GM11168 (cell line): Measurements from ENCODE around the gene ADAMTS2.

ENCODE experiments used
- in situ Hi-C: fragments of 300-500 bp; cut with MboI; formaldehyde crosslinking; loops from one replicate; pipeline ENCODE4 v1.12.0; 2022; ENCODE audit warnings: low sequenced_read_pairs; ENCODE audit not compliant: unreplicated experiment

The ADAMTS2 gene

DNA sequence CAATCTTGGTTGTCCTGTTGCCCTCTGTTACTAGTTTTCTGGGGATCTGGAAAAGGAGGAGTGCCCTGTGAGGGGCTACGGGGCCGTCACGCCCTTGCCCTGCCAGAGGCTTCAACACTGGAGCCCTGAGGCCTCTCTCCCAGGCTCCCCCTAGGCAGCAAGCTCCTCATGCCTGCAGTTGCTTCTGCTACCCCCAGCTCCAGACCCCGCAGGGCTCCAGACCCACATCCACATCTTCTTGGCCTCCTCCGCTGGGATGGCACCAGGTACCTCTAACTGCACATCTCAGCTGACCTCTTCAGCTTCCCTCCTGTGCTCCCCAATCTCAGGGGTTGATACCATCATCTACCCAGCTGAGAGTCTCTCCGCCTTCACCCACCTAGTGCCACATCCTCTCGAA lies 169.1 kb downstream of the ADAMTS2 start:
- in situ Hi-C loops: loop anchor here (25.0 kb wide), 1 partner anchor 311 kb away; no protein-coding TSS in a partner anchor

DNA sequence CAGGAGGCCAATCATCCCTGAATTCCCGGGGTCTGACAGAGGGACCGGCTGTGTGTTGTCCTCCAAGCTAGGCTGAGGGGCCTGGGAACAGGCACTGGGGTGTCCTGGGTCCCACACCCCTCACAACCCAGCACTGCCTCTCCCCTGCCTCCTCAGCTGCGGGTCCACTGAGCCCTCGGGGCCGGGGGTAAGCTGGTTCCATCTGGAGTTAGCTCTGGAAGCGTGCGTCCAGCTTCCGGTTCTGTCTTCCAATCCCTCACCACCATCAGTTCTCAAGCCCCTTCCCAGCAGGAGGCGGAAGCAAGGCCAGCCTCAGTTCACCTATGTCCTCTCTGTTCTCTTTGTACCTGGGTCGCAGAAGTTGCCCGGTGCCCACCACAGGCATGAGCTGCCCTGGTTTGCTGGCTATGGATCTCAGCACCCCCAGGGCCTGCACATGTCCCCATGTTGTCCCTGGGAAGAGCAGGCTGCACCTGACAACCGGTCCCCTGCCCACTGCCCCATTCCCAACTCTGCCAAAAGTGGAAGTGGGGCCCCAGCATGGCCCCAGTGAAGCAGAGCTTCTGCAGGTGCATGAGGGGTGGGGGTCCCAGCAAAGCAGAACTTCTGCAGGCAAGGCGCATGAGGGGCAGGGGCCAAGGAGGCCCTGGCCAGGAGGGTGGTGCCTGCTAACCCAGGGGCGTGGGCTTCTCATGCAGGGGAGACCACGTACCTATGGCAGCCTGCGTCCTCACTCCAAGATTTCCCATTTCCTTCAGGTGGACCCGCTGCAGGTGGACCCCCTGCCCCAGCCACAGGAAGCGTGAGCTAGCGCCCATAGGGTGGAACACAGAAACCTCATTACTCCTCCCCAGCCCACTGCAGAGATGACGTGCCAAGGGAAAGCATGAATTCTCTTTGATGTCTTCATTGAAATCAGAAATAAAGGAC lies 173.2 kb downstream of the ADAMTS2 start:
- in situ Hi-C loops: no loop called here

DNA sequence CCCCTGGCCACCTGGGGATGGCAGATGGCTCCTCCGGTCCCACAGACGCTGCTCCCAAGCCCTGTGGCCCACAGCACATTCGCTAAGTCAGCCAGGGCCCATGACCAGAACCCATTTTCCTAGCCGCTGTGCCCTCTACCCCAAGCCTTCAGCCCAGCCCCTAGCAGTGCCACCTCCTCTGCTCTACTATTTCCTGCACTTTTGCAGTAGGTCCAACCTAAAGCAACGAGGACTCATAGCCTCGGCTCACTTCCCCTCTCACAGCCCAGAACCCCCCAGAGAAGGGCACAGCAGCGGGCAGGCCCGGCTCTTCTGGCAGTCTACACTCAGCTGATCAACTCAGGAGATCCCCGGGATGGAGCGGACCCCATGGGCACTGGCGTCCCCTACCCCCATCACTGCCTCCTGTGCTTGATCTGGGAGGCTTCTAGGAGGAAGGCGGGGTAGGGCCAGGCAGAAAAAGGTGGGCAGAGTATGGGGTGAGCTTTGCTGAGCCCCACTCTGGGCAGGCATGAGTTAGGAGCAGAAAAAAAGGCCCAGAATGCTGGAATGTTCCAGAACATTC lies 173.9 kb downstream of the ADAMTS2 start:
- in situ Hi-C loops: no loop called here

DNA sequence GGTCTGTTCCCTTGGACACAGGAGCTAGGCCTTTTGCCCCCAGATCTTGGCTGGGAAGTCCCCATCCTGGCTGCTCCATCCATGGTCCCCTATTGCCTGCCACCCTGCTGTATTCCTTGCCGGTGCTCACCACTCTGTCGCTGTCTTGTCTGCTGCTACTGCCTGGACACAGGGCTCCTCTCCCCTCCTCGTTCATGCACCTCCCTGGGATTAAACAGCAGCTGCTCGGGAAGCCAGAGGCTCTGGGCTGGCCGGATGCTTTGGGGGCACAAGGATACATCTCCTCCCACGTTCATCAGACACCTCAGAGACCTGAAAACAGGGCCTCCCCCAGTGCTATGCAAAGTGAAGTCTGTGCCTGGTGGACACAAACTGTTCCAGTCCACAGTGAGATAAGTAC lies 174.7 kb downstream of the ADAMTS2 start:
- in situ Hi-C loops: no loop called here

DNA sequence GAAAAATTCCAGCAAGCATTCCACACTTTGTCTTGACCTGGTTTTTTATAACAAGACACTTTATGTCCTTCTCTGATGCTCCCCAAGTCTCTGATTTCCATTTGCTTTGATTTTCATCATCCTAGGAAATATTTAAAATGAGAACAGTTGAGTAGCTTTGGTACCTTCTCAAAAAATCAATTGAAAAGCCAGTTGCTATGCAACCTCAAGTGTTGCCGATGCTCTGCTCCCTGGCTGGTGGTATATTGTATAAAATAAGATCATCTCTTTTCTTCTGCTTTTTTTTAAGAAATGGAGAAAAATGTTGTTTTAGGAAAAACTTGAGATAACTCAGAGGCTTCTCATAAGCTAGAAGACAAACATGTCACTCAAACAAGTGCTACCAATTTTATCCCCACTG lies 175.4 kb downstream of the ADAMTS2 start:
- in situ Hi-C loops: no loop called here

DNA sequence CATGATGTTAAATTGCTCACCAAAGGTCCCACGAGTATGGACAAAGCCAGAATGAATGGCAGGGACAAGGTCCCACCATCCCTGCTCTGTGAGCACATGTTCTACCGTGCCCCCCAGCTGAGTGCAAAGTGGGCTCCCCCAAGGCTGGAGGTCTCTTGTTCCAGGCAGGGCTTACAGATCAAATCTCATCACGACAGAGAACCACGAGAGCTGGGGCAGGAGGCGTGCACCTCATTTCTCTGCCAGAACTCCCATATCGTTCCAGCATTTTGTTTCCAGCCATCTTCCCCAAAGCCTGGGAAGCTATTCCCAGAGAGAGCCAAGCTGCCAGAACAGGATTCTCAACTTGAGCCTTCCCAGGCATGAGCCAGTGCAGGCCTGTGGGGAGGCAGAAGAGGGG lies 176.6 kb downstream of the ADAMTS2 start:
- in situ Hi-C loops: no loop called here

DNA sequence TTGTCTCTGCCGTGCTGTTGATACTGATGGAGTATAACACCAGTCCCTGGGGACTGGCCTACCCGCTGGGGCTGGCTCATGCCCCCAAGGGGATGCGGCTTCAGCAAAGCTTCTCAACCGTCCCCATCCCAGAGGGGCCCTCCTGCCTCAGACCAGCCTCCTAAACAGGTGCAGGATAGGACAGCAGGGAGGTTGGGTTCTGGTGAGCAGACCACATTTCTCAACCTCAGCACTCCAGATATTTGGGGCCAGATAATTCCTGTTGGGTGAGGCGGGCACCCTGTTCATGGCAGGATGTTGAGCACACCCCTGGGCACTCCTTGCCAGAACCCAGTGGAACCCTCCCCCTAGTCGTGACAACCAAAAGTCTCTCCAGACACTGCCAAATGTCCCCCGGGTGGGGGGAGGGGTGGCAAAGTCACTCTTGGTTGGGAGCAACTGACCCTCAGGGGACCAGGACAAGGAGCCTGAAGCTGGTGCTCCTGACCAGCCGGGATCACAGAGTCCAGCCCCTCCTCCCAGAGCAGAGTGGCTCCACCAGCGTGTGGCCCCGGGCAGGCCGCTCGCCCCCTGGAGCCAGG lies 177.3 kb downstream of the ADAMTS2 start:
- in situ Hi-C loops: no loop called here

DNA sequence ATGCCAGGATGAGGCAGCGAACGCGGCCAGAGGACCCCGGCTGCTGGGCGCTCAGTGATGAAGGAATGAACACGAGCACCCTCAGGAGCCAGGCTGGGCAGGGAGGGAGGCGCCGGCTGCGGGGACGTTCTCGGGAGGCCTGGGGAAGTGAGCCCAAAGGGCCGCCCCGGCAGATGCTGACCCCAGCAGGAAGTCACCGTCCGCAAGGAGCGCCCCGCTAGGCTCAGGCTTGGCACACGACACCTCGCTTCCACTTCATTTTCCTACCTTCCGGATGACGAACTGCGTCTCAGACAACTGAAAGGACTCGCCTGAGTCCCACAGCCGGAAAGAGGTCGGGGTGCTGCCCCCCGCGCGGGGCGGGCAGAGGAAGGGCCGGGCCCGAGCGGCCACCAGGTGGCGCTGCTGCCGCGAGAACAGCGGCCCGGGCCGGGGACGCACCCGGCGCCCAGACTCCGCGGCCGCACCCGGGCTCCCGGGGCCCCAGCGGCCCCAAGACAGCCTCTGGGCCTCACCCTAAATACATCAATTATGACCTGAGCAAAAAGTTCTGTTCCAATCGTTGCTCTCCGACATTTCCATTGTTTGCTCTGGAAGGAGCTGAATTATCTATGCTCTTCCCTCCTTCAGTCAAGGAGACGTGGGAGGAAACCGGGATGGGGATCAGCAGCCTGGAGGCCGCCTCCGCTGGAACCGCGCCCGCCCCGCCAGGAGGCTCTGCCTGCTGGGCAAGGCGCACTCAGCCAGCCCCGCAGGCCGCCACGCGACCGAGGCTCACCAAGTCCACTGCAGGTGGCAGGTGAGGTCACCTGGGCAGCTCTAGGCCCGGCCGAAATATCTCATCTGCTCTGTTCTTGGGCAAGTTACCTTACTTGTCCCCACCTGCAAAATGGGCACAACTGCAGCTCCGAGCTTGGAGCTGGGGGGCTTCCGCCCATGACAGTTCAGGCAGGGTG lies 178.1 kb downstream of the ADAMTS2 start:
- in situ Hi-C loops: no loop called here

DNA sequence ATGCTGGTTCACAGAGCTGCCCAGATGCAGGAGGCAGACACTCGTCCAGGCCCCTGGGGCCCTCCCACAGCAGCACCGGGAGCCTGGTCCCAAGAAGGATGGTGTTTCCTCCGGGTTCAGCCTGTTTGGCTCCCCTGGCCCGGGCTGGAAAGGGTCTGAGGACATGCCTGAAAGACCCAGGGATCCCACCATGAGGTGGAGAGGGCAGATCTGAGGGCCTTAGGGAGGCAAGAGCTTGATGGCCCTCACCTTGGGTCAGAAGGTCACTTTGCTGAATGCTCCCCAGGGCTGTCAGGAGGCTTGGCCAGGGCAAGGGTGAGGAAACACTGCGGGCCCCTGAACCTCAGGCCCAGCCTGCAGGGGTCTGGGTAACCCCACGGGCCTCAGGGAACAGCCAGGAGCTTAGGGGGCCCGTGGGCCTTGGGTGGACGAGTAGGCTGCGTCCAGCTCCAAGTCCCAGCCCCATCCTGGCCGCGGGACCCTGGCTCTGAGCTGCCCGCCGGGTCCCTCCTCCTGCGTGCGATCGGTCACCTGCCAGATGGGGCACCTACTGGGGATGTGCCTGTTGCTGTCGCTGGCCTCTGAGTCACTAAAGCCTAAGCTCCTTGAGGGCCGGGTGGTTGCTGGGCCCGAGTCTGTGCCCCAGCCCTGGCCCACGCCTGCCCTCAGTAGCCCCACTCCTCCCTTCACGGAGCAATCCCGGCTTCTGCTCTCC lies 178.9 kb downstream of the ADAMTS2 start:
- in situ Hi-C loops: no loop called here

DNA sequence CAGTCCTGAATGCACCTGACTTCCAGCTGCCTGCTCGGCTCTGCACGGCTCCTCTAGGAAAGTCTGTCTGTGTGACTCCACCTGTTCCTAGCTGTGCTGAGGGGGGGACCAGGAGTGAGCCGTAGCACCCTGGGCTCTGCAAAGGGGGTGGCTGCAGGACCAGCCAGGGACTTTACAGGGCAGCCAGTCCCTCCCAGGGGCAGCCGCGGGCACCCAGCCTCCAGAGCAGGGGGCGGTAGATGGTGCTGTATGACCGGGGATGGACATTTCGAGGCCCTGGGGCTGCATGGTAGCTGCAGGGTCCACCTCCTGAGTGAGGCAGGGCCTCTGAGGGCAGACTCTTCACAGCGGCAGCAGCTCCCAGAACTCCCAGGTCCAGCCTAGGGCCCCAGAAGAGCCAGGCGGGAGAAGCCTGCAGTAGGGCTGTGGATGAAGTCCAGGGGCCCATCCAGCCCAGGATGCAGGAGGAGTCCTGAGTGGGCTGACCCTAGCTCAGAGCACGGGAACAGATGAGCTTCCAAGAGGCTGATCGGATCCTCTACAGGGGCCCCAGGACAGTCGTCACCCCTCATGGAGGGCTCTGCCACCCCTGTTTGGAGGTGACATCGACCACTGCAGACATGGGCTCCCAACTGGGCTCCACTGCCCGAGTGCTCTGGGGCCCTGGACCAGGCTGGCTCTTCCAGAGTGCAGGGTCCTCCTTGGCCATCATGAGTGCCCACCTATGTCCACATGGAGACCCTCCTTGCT lies 179.7 kb downstream of the ADAMTS2 start:
- in situ Hi-C loops: no loop called here

DNA sequence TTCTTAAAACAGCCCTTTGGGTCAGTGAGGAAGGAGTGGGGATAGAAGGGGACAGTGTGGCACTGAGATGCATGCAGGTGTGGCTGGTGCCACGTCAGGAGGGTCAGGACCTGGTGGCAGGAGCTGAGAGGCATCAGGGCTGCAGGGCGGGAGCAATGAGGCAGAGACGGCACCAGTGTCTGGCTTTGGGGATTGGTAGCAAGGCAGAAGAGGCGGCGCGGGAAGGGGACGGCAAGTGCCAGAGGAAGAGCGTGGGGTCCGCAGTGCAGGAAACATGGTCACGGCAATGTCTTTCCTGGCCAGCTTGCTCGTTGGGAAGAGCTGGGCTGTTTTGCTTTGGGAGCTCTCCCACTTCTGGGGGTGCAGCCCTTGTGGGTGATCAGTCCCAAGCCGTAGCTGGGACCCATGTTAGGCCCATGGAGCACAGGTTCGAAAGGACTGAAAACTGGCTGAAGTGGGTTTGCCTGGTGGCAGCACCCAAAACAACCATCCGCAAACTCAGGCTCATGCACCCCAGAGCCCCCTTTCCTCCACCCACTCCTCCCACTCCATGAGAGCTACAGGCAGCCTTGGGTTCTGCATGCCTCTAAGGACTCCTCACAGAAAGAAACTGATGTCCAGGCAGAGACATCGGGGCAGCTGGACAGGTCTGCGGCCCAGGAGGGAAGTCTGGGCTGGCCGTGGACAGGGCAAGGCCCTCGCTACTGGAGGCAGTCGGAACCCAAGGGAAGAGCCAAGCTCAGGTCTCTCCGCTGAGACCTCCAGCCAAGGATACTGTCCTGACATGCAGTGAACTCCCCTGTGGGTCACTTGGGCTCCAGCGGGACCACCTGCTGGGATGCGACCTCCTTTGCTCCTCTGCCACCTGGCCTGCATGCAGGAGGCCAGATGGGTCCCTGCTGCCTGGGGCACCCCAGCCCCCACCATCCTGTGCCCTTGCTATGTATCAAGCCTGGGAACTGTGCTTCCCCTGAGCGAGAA lies 180.6 kb downstream of the ADAMTS2 start:
- in situ Hi-C loops: no loop called here

DNA sequence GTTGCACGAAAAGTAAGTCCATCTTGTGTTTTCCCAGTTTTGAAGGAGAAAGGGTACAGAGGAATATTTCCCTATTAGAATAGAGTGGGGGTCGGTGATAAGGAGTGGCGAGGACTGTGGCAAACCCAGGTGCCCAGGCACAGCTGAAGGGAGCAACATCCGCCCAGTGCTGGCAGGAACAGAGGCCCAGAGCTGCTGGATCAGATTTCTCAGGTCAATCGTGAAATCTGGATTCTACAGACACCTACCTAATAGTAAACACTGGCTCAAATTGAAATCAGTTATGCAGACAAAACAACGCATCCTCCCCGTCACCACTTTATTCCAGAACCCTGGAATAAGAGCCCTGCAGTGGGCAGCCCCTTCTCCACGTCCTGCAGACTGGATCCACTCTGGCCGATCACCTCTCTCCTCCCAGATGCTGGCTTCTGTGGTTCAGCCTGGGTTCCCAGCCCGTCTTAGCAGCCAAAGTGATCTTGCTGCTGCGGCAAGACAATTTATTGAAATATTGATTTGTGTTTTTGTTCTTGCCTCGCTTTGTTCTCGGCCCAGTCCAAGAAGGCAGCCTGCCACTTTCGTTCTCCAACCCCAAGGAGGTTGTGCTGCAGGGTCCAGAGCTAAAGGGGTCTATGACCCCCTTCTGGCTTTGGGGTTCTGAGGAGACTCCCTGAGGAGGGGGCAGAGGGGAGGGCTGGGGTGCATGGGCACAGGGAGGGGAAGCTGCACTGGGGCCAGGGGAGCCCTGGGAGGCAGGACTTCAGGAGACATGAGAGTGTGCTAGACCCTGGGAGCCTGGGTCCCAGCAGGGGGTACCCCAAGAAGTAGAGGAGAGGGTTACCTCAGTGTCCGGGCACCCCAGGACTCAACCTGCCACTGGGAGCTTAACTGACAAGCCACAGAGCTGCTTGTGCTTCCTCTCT lies 181.8 kb downstream of the ADAMTS2 start:
- in situ Hi-C loops: no loop called here

DNA sequence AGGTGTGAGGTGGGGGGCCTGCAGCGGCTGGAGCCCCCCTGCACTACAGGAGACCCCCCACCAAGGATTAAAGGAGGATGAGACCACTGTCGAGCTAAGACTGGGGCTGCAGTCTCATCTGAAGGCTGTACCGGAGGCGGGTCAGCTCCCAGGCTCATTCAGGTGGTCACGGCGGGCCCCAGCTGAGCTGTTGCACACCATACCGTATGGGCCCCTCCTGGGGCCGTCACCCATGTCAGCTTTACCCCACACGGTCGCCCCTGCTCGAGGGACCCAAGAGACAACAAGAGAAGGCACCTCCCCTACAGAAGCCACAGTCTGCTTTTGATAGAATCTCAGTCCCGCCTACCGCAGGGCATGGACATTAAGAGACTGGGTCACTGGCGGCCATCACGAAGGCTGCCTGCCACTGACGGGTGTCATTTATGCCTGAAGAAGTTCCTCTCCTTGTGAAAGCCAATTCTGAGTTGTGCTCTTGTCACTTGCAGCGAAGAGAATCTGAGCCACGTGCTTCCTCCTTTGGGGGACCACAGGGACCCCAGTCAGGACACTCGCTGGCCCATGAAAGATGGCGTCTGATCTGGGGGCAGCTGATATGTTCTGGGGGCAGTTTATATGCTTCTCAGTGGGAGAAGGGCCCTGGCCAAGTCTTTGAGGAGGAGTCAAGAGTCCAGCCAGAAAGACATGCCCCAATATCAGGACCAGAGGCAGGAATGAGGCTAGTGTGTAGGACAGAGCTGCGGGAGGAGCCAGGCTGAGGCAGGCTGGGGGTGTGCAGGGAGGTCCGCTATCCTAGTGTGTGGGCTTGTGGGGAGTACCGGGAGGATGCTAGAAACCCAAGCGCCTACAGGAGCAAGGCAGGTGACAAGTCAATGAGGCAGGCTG lies 182.7 kb downstream of the ADAMTS2 start:
- in situ Hi-C loops: no loop called here

DNA sequence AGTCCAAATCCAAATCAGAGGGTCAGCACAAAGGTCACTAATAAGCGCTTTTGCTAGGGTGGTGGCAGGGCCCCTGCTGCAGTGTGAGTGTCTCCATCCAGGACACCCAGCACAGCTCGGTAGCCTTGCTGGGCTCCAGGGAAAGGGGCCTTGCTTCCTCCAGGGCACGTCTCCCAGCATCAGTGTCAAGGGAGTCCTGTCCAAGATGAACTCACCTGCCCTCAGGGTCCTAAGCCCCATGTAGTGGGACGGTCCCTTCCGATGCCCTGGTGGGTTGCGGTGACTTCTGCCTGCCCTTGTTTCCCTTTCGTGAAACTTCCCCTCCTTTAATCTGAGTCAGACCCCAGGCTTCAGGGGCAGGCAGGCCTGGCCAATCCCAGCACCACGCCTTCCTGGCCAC lies 183.4 kb downstream of the ADAMTS2 start:
- in situ Hi-C loops: no loop called here

DNA sequence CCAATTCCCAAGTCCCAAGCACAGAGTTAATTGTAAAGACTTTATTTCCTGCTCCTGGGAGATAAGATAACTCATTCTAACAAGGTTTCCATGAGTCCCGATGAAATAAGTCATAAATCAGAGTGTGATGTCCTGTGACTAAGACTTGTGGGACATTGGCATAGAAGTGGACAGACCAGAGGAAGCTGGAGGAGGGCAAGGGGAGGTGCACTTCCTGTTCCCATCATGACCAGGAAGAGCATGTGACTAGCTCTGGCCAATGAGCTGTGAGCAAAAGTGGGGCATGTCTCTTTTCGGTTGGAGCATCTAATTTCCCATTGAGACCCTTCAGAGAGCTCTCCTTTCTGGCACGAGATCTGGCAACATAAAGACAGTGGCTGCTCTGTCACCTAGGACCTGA lies 184.7 kb downstream of the ADAMTS2 start:
- in situ Hi-C loops: no loop called here

DNA sequence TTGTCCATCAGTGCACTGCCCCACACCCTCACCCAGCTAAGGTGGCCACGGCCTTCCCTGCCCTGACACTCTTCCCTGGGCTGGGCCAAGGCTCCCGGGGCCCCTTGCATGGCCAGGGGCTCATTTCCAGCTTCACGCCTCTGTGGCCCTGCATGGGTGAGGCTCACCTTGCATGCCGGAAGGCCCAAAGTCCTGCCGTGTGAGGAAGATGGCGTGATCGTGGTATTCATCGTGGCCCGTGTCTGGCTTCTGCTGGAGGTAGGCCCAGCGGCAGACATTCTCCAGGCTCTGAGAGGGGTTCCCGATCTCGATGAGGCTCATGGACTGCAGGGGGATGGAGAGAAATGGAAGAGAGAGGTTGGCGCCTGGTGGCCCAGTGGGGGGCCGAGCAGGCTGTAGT lies 186.7 kb downstream of the ADAMTS2 start:
- in situ Hi-C loops: no loop called here
